Suprapubic skin (tissue), 4 donors: ENCODE measurements around the gene SERPINA9.

ENCODE experiments used
- CTCF ChIP-seq, 2 donors: fragments of 200-600 bp in 1 of 2; fragments of 450-650 bp in 1 of 2; sonication (generic) in 1 of 2; IDR thresholded peaks; one replicate each; pipeline ENCODE4 v1.5.1; 2016 to 2019; ENCODE audit warnings: antibody characterized with exemption in 2 of 2, mild to moderate bottlenecking in 1 of 2, moderate library complexity in 1 of 2
- EP300 ChIP-seq: sonication (generic); formaldehyde crosslinking; IDR thresholded peaks from one replicate; pipeline ENCODE4 v1.6.1; 2017; ENCODE audit warnings: antibody characterized with exemption
- POLR2A ChIP-seq, 2 donors: fragments of 450-650 bp; IDR thresholded peaks; one replicate each; pipeline ENCODE4 v1.6.1; 2017; ENCODE audit warnings: antibody characterized with exemption in 2 of 2, mild to moderate bottlenecking in 2 of 2, moderate library complexity in 2 of 2
- POLR2AphosphoS5 ChIP-seq, 3 donors: sonication (generic); formaldehyde crosslinking; IDR thresholded peaks; one replicate each; pipeline ENCODE4 v1.6.1; 2017; ENCODE audit warnings: antibody characterized with exemption in 3 of 3

GRCh38 chr14:94500264-94500663 lies 24.3 kb upstream of the SERPINA9 start:
- TF ChIP-seq CTCF (IDR thresholded peaks at IDR 0.05) = no peak
- no peak for TF ChIP-seq POLR2A (IDR thresholded peaks at IDR 0.05)
- TF ChIP-seq EP300 = no peak
- TF ChIP-seq POLR2AphosphoS5 (IDR thresholded peaks at IDR 0.05) = no peak
